NCI-H2107 treated with DMSO at 0.1 percent for 48 hours (cell line): ENCODE measurements around the gene MTARC2.
A peak's percentile ranks its signal among the peaks of the same experiment; 100 is the strongest.

Experiments used
- DNase-seq: peaks from one replicate; lab custom pipeline; 2025; ENCODE audit not compliant: unreplicated experiment; lab: John Stamatoyannopoulos, UW

Gene MTARC2

DNA sequence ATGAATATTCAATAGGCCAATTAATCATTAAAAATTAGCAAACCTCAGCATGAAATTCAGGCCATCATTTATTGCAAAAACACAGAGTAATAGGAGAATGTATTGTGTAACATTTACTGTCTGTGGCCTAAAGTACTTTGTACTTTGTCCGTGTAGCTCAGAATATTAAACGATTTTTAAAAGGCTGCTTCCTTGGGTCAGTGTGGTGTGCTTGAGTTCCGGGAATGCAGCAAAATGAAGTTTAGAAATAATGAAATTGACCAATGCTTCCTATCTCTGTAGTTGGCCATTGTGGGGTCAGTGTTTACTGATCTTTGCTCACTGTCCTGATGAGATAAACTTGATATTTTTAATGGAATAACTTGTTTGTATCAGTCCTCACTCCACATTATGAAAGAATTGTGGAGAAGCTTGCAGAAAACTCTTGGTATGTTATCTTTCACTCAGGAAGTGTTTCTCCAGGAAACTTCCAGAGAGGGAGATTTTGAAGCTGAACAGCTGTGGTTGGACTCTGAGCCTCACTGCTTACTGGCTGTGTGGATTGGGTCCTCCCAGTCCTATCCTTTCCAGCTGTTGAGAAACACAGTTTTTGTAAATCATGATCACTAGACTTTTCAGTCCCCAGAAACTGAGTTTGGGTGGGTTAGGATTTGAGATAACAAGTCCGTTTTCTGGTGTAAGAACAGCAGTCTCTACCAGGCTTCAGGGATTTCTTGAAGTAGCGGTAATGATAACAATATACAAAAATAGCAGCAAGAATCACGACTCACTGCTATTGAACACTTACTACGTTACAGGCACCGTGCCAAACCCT, 19.4 kb downstream of the MTARC2 start:
- DNase-seq = no peak

DNA sequence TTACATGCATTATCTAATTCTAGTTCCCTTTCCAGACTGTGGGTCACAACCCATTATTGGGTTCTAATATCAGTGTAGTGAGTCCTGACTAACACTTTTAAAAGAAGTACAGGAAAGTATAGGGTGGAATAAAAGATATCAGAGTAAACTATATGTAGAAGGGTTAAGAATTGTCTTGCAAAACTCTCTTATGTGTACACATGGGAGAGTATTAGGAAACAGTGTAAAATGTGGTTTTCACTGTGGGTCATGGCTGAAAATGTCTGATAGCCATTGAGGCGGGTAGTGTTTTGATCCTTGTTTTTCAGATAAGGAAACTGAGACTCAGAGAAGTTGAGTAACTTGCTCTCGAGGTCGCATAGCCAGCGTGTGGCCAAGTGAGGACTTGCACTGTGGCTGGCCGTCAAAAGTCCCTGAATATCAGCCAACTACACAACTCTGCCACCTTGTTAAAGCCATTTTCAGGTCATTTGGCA, 20.0 kb downstream of the MTARC2 start:
- no peak for DNase-seq

DNA sequence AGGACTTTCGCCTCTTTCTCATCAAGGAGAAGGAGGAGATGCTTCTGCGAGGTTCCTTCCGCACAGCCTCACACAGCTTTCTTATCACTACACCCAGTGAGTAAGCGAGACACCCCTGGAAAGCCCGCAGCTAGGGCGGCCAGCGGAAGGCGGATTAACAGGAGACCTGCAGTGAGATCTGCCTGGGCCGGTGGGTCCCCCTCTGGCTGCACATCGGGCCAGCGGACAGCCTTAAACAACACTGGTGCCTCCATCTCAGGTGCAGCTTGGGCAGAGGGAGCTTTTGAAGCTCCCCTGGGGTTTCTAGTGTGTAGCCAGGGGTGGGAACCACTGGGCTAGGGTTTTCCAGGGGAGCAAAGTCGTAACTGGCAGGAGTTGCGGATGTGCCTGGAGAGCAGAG, 21.1 kb downstream of the MTARC2 start:
- no peak for DNase-seq

- no peak for DNase-seq
Observed at GRCh38 chr1:220770245-220770913, 22.3 kb downstream of the MTARC2 start.

GRCh38 chr1:220772846-220773245, 24.7 kb downstream of the MTARC2 start:
- no peak for DNase-seq

- DNase-seq = peak; percentile 28
Observed at GRCh38 chr1:220775240-220775853, 27.2 kb downstream of the MTARC2 start.

GRCh38 chr1:220776254-220776653, 28.1 kb downstream of the MTARC2 start:
- DNase-seq = no peak

- DNase-seq = peak; percentile 43
Observed at GRCh38 chr1:220776720-220777326, 28.7 kb downstream of the MTARC2 start.

DNA sequence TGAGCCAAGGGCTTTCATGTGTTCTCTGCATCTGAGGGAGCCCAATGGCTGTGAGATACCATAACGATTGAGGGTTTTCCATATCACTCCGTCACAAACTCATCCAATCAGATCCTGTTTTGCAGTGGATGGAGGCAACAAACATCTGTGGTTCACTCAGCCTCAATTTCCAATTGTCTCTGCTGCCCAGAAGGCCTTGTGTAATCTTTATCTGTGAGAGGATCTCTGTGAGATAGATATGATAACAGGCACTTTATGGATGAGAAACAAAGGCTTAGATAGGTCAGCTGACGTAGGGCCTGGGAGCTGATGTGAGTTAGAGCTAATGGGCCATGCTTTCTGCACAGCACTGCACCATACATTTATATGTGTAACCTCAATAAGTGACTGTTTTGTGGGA, 35.3 kb downstream of the MTARC2 start:
- DNase-seq = no peak

- no peak for DNase-seq
Observed at GRCh38 chr1:220784751-220785150, 36.6 kb downstream of the MTARC2 start.

DNA sequence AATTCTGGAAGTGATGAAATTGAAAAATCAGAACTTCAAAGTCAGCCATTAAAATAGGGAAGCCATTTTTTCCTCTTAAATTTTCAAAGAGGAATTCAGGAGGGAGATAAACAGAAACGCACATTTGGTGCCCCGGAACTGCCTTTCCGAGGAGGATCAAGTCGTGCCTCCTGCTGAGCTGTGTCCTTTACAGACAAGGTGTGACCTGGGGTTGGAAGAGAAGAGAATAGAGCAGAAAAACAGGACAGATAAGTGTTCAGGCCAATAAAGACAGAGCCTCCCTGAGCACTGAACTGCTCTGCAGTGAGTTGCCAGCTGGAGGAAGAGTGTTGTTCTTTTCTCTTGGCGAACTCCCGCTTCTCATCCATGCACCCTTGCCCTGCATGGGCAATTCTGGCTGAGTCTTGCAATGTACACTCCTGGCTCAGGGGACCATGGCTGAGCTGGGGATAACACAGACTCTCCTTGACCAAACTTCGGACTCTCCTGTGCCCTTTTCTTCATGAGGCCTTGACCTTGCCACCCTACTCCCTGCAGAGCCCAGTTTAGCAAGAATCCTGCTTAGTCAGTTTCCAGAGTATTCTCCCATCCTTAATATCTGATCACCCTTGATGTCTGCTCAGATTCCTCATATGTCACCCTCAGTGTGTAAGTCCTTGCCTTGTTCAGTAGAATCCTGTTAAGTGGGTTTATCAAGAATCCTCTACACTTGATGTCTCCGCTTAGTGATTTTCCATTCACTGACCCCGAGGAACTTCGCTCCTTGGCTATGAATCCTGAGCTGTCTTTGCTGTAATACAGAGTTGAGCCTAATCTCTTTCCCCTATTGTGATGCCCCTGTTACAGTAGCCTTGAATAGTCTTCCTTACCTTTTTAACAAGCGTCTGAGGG, 37.3 kb downstream of the MTARC2 start:
- no peak for DNase-seq

DNA sequence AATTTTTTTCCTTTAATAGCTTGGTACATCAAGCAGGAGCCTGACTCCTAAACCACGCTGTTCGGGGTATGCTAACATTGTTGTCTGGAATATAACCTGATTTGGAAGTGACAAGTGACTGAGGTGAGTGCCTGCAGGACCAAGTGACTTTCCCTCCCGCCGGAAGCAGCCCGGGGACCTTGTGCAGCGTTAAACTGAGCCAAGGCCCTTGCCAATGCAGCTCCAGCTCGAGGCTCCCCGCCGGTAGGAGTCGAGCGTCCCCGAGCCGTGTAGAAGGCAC, 37.9 kb downstream of the MTARC2 start:
- DNase-seq = no peak

GRCh38 chr1:220786337-220787068, 38.4 kb downstream of the MTARC2 start, which contains the start of gene MTARC1:
TSS of gene MTARC1 (plus strand) at chr1:220786913. CDS start at chr1:220786945, 32 bp downstream.
- peak; percentile 60 for DNase-seq

GRCh38 chr1:220787069-220787619, 39.0 kb downstream of the MTARC2 start:
- DNase-seq = peak; percentile 77

DNA sequence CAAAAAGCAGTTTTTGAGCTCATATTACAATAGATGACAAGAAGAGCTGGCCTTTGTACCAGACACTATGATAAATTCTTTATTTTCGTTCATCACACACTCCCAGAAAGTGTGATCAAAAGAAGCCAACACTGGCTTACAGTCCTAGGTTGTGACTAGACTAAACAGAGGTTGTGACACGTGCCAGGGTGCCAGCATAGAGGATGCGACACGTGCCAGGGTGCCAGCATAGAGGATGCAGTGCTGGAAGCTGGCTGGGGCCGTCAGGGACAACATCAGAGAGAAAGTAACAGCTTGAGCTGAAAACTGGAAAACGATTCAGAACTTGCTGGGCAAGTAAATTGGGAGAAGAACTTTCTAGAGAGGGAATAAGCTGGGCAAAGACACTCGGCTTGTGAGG, 40.8 kb downstream of the MTARC2 start:
- DNase-seq = no peak

- DNase-seq = no peak
Observed at GRCh38 chr1:220789532-220790147, 41.5 kb downstream of the MTARC2 start.

GRCh38 chr1:220791285-220791684, 43.2 kb downstream of the MTARC2 start:
- no peak for DNase-seq

- DNase-seq = no peak
Observed at GRCh38 chr1:220791956-220792355, 43.8 kb downstream of the MTARC2 start.

GRCh38 chr1:220796530-220796929, 48.4 kb downstream of the MTARC2 start:
- no peak for DNase-seq
